HepG2 (cell line): ENCODE data around the gene CXCL10. TPM values are rescaled to one million over a fixed set of nuclear protein-coding genes. Genes with fewer than 3 reads are reported as not detected.

Experiments
- EZH2 ChIP-seq: conservative IDR thresholded peaks from 2 replicates; pipeline ENCODE4 v1.6.1; 2012; ENCODE audit warnings: mild to moderate bottlenecking, low read depth, low read length, moderate library complexity
- FOXA1 ChIP-seq, 2 experiments: fragments of 450-650 bp in 1 of 2; sonication (generic) in 1 of 2; formaldehyde crosslinking in 1 of 2; IDR thresholded peaks; 2 replicates each; pipeline versions ENCODE4 v1.4.0 to v1.6.1; 2016 to 2020; ENCODE audit warnings: missing genetic modification reagents in 1 of 2
- FOXP1 ChIP-seq, 2 experiments: fragments of 450-650 bp in 1 of 2; IDR thresholded peaks; 2 replicates each; pipeline ENCODE4 v1.6.1; 2017 to 2018; ENCODE audit warnings: antibody characterized with exemption in 1 of 2
- HNRNPH1 ChIP-seq: fragments of 200-400 bp; formaldehyde crosslinking; optimal IDR thresholded peaks from 2 replicates; pipeline ENCODE3; 2017; ENCODE audit warnings: mild to moderate bottlenecking, low read depth, low read length
- NCOA1 ChIP-seq: sonication (generic); formaldehyde crosslinking; IDR thresholded peaks from 2 replicates; pipeline ENCODE4 v1.9.0; 2021; ENCODE audit warnings: missing genetic modification reagents
- NR2F6 ChIP-seq, 2 experiments: IDR thresholded peaks; 2 replicates each; pipeline ENCODE4 v1.6.1; 2016; ENCODE audit warnings: antibody characterized with exemption in 1 of 2, mild to moderate bottlenecking in 1 of 2
- SIX4 ChIP-seq: sonication (generic); formaldehyde crosslinking; IDR thresholded peaks from 2 replicates; pipeline ENCODE4 v1.4.0; 2020; ENCODE audit warnings: missing genetic modification reagents
- ZBTB3 ChIP-seq: sonication (generic); formaldehyde crosslinking; IDR thresholded peaks from 2 replicates; pipeline ENCODE4 v1.4.0; 2020; ENCODE audit warnings: low read depth, mild to moderate bottlenecking, moderate library complexity, missing genetic modification reagents, borderline replicate concordance
- ZMYM4 ChIP-seq: sonication (generic); formaldehyde crosslinking; IDR thresholded peaks from 2 replicates; pipeline ENCODE4 v1.8.1; 2023; ENCODE audit warnings: mild to moderate bottlenecking, missing genetic modification reagents
- ZNF709 ChIP-seq: sonication (generic); formaldehyde crosslinking; IDR thresholded peaks from 2 replicates; pipeline ENCODE4 v1.5.0; 2020; ENCODE audit warnings: mild to moderate bottlenecking, missing genetic modification reagents
- ZNF746 ChIP-seq: sonication (generic); formaldehyde crosslinking; IDR thresholded peaks from 2 replicates; pipeline ENCODE4 v1.8.0; 2022; ENCODE audit warnings: mild to moderate bottlenecking, missing genetic modification reagents
- polyA plus RNA-seq, 8 experiments: library from polyadenylated mRNA; depleted of rRNA in 3 of 8; stranded (reverse) in 7 of 8; unstranded in 1 of 8; fragments of >200 nt; fragmentation: Illumina TruSeq in 4 of 8; extraction: Trizol in 4 of 8; gene quantifications; 2 replicates each; pipeline versions ENCODE4 v1.2.1 to v1.2.3, GENCODE V29; 2011 to 2016; ENCODE audit warnings: low read depth in 4 of 8, missing spikeins in 1 of 8, mixed read lengths in 1 of 8; ENCODE audit not compliant: insufficient read depth in 1 of 8
- total RNA-seq, 5 experiments: library from RNA; depleted of rRNA; stranded (reverse); fragments of >200 nt; fragmentation: Illumina TruSeq; extraction: Trizol; gene quantifications; 2 replicates each; pipeline ENCODE4 v1.2.3, GENCODE V29; 2016; ENCODE audit warnings: low read depth in 1 of 5
- TF ChIP-seq, protein P1 (sequence below): sonication (generic); formaldehyde crosslinking; IDR thresholded peaks from 2 replicates; pipeline ENCODE4 v1.5.1; 2020; ENCODE audit warnings: mild to moderate bottlenecking, missing genetic modification reagents, moderate library complexity
- TF ChIP-seq, protein P2 (sequence below): IDR thresholded peaks from 2 replicates; pipeline ENCODE4 v1.4.0; 2020; ENCODE audit warnings: mild to moderate bottlenecking, missing genetic modification reagents
- TF ChIP-seq, protein P3 (sequence below): IDR thresholded peaks from 2 replicates; pipeline ENCODE4 v1.6.1; 2016; ENCODE audit warnings: low read depth
- TF ChIP-seq, protein P4 (sequence below): sonication (generic); formaldehyde crosslinking; IDR thresholded peaks from 2 replicates; pipeline ENCODE4 v1.4.0; 2020; ENCODE audit warnings: missing genetic modification reagents, borderline replicate concordance

CXCL10 gene
- total and polyA plus RNA-seq, 2 of the 13 experiments (the other 11 are each of a cell fraction or from before 2014, with no cell fraction given) = not detected

DNA sequence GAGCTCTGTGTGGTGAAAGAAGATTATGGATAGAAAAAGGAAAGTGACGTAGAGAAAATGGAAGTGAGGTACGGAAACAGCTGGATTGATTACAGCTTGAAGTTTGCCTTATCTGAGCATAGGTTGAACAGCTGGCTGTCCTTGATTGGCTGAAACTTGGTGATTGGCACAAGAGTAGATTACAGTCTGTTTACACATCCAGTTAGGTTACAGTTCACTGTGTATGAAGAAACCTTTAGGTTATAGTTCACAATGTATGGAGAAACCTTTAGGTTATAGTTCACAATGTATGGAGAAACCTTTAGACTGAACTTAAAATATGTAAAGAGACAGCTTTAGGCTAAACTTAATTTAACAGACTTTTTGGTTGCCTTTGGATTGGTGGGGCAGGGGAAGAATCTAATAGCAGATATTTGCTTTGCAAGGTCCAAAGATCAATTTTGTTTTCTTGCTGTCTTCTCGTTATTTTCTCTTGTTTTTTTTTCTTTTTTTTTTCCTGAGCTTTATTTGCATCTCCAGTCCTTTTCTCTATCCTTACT lies 35.7 kb upstream of the CXCL10 start (continued):
- TF ChIP-seq, protein P1, sequence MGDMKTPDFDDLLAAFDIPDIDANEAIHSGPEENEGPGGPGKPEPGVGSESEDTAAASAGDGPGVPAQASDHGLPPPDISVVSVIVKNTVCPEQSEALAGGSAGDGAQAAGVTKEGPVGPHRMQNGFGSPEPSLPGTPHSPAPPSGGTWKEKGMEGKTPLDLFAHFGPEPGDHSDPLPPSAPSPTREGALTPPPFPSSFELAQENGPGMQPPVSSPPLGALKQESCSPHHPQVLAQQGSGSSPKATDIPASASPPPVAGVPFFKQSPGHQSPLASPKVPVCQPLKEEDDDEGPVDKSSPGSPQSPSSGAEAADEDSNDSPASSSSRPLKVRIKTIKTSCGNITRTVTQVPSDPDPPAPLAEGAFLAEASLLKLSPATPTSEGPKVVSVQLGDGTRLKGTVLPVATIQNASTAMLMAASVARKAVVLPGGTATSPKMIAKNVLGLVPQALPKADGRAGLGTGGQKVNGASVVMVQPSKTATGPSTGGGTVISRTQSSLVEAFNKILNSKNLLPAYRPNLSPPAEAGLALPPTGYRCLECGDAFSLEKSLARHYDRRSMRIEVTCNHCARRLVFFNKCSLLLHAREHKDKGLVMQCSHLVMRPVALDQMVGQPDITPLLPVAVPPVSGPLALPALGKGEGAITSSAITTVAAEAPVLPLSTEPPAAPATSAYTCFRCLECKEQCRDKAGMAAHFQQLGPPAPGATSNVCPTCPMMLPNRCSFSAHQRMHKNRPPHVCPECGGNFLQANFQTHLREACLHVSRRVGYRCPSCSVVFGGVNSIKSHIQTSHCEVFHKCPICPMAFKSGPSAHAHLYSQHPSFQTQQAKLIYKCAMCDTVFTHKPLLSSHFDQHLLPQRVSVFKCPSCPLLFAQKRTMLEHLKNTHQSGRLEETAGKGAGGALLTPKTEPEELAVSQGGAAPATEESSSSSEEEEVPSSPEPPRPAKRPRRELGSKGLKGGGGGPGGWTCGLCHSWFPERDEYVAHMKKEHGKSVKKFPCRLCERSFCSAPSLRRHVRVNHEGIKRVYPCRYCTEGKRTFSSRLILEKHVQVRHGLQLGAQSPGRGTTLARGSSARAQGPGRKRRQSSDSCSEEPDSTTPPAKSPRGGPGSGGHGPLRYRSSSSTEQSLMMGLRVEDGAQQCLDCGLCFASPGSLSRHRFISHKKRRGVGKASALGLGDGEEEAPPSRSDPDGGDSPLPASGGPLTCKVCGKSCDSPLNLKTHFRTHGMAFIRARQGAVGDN = no peak
- TF ChIP-seq ZNF746 (no peak), NCOA1 (CRISPR knock-in tag) (no peak), HNRNPH1 (no peak), ZNF709 (no peak), FOXP1 (IDR thresholded peaks at IDR 0.05) (peak; percentile 28; the same call in 1 of the 2 replicates), FOXP1 (CRISPR knock-in tag; IDR thresholded peaks at IDR 0.05) (peak; percentile 33; the same call in 1 of the 2 replicates), ZMYM4 (CRISPR knock-in tag) (peak; percentile 94), FOXA1 (IDR thresholded peaks at IDR 0.05) (peak; percentile 29; the same call in 1 of the 2 replicates), FOXA1 (CRISPR knock-in tag; IDR thresholded peaks at IDR 0.05) (peak; percentile 65), NR2F6 (IDR thresholded peaks at IDR 0.05) (no peak; the same call in 1 of the 2 replicates), NR2F6 (CRISPR knock-in tag; IDR thresholded peaks at IDR 0.05) (0 out of 2 replicates have a peak, but pooled peaks have one; percentile 18), EZH2 (no peak), SIX4 (no peak), ZBTB3 (CRISPR knock-in tag) (peak; percentile 89; the same call in 1 of the 2 replicates)
- TF ChIP-seq, protein P2, sequence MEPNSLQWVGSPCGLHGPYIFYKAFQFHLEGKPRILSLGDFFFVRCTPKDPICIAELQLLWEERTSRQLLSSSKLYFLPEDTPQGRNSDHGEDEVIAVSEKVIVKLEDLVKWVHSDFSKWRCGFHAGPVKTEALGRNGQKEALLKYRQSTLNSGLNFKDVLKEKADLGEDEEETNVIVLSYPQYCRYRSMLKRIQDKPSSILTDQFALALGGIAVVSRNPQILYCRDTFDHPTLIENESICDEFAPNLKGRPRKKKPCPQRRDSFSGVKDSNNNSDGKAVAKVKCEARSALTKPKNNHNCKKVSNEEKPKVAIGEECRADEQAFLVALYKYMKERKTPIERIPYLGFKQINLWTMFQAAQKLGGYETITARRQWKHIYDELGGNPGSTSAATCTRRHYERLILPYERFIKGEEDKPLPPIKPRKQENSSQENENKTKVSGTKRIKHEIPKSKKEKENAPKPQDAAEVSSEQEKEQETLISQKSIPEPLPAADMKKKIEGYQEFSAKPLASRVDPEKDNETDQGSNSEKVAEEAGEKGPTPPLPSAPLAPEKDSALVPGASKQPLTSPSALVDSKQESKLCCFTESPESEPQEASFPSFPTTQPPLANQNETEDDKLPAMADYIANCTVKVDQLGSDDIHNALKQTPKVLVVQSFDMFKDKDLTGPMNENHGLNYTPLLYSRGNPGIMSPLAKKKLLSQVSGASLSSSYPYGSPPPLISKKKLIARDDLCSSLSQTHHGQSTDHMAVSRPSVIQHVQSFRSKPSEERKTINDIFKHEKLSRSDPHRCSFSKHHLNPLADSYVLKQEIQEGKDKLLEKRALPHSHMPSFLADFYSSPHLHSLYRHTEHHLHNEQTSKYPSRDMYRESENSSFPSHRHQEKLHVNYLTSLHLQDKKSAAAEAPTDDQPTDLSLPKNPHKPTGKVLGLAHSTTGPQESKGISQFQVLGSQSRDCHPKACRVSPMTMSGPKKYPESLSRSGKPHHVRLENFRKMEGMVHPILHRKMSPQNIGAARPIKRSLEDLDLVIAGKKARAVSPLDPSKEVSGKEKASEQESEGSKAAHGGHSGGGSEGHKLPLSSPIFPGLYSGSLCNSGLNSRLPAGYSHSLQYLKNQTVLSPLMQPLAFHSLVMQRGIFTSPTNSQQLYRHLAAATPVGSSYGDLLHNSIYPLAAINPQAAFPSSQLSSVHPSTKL (CRISPR knock-in tag) = peak; percentile 37; the same call in 1 of the 2 replicates
- TF ChIP-seq, protein P3, sequence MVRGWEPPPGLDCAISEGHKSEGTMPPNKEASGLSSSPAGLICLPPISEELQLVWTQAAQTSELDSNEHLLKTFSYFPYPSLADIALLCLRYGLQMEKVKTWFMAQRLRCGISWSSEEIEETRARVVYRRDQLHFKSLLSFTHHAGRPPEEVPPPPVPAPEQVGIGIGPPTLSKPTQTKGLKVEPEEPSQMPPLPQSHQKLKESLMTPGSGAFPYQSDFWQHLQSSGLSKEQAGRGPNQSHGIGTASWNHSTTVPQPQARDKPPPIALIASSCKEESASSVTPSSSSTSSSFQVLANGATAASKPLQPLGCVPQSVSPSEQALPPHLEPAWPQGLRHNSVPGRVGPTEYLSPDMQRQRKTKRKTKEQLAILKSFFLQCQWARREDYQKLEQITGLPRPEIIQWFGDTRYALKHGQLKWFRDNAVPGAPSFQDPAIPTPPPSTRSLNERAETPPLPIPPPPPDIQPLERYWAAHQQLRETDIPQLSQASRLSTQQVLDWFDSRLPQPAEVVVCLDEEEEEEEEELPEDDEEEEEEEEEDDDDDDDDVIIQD = peak; percentile 82
- TF ChIP-seq, protein P4, sequence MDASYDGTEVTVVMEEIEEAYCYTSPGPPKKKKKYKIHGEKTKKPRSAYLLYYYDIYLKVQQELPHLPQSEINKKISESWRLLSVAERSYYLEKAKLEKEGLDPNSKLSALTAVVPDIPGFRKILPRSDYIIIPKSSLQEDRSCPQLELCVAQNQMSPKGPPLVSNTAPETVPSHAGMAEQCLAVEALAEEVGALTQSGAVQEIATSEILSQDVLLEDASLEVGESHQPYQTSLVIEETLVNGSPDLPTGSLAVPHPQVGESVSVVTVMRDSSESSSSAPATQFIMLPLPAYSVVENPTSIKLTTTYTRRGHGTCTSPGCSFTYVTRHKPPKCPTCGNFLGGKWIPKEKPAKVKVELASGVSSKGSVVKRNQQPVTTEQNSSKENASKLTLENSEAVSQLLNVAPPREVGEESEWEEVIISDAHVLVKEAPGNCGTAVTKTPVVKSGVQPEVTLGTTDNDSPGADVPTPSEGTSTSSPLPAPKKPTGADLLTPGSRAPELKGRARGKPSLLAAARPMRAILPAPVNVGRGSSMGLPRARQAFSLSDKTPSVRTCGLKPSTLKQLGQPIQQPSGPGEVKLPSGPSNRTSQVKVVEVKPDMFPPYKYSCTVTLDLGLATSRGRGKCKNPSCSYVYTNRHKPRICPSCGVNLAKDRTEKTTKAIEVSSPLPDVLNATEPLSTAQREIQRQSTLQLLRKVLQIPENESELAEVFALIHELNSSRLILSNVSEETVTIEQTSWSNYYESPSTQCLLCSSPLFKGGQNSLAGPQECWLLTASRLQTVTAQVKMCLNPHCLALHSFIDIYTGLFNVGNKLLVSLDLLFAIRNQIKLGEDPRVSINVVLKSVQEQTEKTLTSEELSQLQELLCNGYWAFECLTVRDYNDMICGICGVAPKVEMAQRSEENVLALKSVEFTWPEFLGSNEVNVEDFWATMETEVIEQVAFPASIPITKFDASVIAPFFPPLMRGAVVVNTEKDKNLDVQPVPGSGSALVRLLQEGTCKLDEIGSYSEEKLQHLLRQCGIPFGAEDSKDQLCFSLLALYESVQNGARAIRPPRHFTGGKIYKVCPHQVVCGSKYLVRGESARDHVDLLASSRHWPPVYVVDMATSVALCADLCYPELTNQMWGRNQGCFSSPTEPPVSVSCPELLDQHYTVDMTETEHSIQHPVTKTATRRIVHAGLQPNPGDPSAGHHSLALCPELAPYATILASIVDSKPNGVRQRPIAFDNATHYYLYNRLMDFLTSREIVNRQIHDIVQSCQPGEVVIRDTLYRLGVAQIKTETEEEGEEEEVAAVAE (CRISPR knock-in tag) = no peak
